ENCODE results near the gene ZNF80. TPM values are rescaled to one million over a fixed set of nuclear protein-coding genes. Genes with fewer than 3 reads are reported as not detected.

Gene ZNF80
- total RNA-seq, 2 donors from 2014 or later: not detected

DNA sequence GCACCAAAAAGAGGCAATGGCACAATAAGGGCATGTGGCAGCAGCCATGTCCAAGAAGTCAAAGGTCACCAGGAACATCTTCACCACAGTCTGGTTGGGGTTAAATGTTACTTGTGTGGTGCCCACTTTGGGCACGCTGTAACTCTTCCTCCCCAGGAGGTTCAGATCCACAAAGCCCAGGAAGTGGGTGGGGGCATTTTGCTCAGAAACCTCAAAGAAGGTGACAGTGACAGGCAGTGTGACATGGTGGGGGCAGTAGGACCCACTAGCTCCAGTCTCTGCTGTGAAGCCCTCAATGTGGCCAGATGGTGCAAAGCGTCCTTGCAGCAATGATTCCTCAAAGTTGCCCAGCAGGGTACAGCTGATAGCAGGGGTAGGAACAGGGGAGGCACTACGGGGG, 5.8 kb downstream of the ZNF80 start:
- H3K27me3 Mint-ChIP-seq (ENCODE audit: insufficient read depth): no peaks in the 10 kb centered on the region

DNA sequence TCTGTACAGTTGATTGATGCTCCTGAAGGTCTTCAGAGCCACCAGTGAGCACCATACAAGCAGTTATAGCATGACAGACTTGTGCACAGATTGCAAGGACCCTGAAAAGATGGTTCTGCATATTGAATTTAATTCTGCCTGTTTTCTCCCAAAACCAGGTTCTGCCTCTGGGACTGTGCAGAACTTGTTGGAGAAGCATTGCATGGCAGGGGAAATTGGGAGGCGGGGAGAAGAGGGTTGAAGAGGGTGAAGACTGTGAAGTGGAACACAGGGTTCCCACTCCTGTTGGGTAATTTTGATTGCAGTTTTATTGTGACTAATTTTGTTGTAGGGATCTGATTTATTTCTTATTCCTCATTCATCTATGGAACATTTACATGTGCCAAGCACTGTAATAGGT, 10.3 kb downstream of the ZNF80 start:
- no peaks in the 10 kb centered on the region for H3K27me3 ChIP-seq (ENCODE audit: control insufficient read depth, insufficient read depth, low read length, poor library complexity, severe bottlenecking)
- H3K27ac ChIP-seq (ENCODE audit: low read depth, low read length): no peak overlapping the region
- H3K4me1 ChIP-seq (ENCODE audit: control insufficient read depth, insufficient read depth, low read length): no peaks in the 10 kb centered on the region
- H3K4me3 Mint-ChIP-seq: no peak overlapping the region
- H3K9me3 Mint-ChIP-seq: peaks cover 18% of the 10 kb centered on the region
- peaks cover 10% of the 10 kb centered on the region for H3K9me3 ChIP-seq (ENCODE audit: control insufficient read depth, low read length)
- TF ChIP-seq, protein P1, sequence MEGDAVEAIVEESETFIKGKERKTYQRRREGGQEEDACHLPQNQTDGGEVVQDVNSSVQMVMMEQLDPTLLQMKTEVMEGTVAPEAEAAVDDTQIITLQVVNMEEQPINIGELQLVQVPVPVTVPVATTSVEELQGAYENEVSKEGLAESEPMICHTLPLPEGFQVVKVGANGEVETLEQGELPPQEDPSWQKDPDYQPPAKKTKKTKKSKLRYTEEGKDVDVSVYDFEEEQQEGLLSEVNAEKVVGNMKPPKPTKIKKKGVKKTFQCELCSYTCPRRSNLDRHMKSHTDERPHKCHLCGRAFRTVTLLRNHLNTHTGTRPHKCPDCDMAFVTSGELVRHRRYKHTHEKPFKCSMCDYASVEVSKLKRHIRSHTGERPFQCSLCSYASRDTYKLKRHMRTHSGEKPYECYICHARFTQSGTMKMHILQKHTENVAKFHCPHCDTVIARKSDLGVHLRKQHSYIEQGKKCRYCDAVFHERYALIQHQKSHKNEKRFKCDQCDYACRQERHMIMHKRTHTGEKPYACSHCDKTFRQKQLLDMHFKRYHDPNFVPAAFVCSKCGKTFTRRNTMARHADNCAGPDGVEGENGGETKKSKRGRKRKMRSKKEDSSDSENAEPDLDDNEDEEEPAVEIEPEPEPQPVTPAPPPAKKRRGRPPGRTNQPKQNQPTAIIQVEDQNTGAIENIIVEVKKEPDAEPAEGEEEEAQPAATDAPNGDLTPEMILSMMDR (conservative IDR thresholded peaks at IDR 0.05): no peak
- 92 to 100% methylated on average over 1 of the region's 1 CpG for WGBS, 2 experiments (ENCODE audit: insufficient coverage in 1 of 2, insufficient read length in 1 of 2)
- no peak for DNase-seq
- no peaks in the 10 kb centered on the region for H3K4me1 Mint-ChIP-seq
- no peak overlapping the region for H3K27ac Mint-ChIP-seq
- no peaks in the 10 kb centered on the region for H3K27me3 Mint-ChIP-seq (ENCODE audit: insufficient read depth)
- H3K4me3 ChIP-seq (ENCODE audit: low read length): no peak overlapping the region
- no peak overlapping the region for H3K9ac ChIP-seq (ENCODE audit: extremely low read depth, low read length, poor library complexity, severe bottlenecking)
- H3K36me3 Mint-ChIP-seq (ENCODE audit: low read depth): no peaks in the 10 kb centered on the region
- H3K36me3 ChIP-seq (ENCODE audit: control insufficient read depth, insufficient read depth, low read length): no peaks in the 10 kb centered on the region

More for the DNA sequence above, 5.8 kb downstream of the ZNF80 start:
- Mint-ChIP-seq H3K9me3 (no peaks in the 10 kb centered on the region), H3K4me1 (no peaks in the 10 kb centered on the region), H3K27ac (no peak overlapping the region), H3K36me3 (ENCODE audit: low read depth) (no peaks in the 10 kb centered on the region), H3K4me3 (no peak overlapping the region)
- Histone ChIP-seq H3K36me3 (ENCODE audit: control insufficient read depth, insufficient read depth, low read length) (no peaks in the 10 kb centered on the region), H3K9ac (ENCODE audit: extremely low read depth, low read length, poor library complexity, severe bottlenecking) (no peak overlapping the region), H3K9me3 (ENCODE audit: control insufficient read depth, low read length) (no peaks in the 10 kb centered on the region), H3K27me3 (ENCODE audit: control insufficient read depth, insufficient read depth, low read length, poor library complexity, severe bottlenecking) (no peaks in the 10 kb centered on the region), H3K27ac (ENCODE audit: low read depth, low read length) (no peak overlapping the region), H3K4me3 (ENCODE audit: low read length) (no peak overlapping the region), H3K4me1 (ENCODE audit: control insufficient read depth, insufficient read depth, low read length) (no peaks in the 10 kb centered on the region)
- no peak for DNase-seq
- TF ChIP-seq, protein P1 (conservative IDR thresholded peaks at IDR 0.05): no peak
- 89 to 100% methylated on average over 1 to 3 of the region's 3 CpGs for WGBS, 2 experiments (ENCODE audit: insufficient coverage in 1 of 2, insufficient read length in 1 of 2)

DNA sequence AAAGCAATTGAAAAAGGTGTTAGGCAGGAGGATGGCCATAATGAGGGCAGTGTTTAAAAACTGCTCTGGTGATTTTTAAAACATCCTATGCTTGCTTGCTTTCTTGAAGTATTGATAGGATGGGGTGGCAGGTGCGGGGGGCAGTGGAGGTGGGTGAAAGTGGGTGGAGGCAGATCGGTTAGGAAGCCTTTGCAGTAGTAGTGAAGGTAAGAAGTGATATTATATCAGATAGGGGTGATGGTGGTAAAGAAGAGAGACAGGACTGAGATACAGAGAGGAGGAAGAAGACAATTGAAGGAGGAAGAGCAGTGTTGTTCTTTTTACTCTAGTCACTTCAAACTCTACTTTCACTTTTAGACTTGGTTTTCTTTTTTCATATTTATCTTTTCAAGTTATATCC, 11.1 kb downstream of the ZNF80 start:
- Mint-ChIP-seq H3K4me3 (no peak overlapping the region), H3K27ac (no peak overlapping the region), H3K9me3 (peaks cover 18% of the 10 kb centered on the region), H3K27me3 (ENCODE audit: insufficient read depth) (no peaks in the 10 kb centered on the region), H3K36me3 (ENCODE audit: low read depth) (no peaks in the 10 kb centered on the region), H3K4me1 (no peaks in the 10 kb centered on the region)
- DNase-seq: no peak
- Histone ChIP-seq H3K4me1 (ENCODE audit: control insufficient read depth, insufficient read depth, low read length) (no peaks in the 10 kb centered on the region), H3K4me3 (ENCODE audit: low read length) (no peak overlapping the region), H3K9me3 (ENCODE audit: control insufficient read depth, low read length) (peaks cover 10% of the 10 kb centered on the region), H3K27ac (ENCODE audit: low read depth, low read length) (no peak overlapping the region), H3K36me3 (ENCODE audit: control insufficient read depth, insufficient read depth, low read length) (no peaks in the 10 kb centered on the region), H3K9ac (ENCODE audit: extremely low read depth, low read length, poor library complexity, severe bottlenecking) (no peak overlapping the region), H3K27me3 (ENCODE audit: control insufficient read depth, insufficient read depth, low read length, poor library complexity, severe bottlenecking) (no peaks in the 10 kb centered on the region)
- TF ChIP-seq, protein P1 (conservative IDR thresholded peaks at IDR 0.05): no peak
- 94% methylated on average over 2 of the region's 2 CpGs for WGBS, 2 experiments (ENCODE audit: insufficient coverage in 1 of 2, insufficient read length in 1 of 2)
